Measurements from ENCODE around the gene VN1R5. TPM values are rescaled to one million over a fixed set of nuclear protein-coding genes. Genes with fewer than 3 reads are reported as not detected.

The VN1R5 gene
- total RNA-seq, 4 donors from 2014 or later: not detected

DNA sequence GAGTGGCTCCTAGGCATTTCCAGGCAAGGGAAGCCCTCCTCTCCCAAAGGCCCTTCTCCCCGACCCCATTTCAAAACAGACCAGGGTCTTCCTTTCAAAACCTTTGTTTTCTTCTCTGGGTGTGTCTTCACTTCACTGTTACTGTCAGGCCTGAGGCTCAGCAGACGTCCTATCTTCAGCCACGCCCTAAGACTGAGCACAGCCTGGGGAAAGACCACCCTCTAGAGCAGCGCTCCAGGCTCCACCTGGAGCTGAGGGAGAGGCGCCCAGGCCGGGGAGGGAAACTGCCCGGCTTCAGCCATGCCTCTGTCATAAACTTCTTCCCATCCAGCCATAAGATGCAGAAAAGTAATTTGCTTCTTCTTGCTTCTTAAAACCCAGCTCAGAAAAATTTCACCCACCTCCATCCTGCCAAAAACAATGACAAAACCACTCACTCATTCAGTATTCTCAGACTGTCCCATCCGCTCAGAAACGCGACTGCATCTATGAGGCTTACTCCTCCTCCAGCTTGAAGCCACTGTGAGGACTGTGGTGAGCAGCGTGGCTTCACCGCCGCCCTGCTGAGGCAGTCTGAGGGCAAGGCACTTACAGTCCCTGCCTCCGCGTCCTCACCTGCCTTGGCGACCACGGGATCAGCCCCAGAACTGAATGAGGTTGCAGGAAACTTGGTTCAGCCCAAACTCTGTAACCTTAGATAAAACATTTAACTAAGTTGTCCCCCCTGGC lies 36.1 kb downstream of the VN1R5 start:
- TF ChIP-seq EP300 (IDR thresholded peaks at IDR 0.05): no peak
- no peak for TF ChIP-seq POLR2A (IDR thresholded peaks at IDR 0.05)

DNA sequence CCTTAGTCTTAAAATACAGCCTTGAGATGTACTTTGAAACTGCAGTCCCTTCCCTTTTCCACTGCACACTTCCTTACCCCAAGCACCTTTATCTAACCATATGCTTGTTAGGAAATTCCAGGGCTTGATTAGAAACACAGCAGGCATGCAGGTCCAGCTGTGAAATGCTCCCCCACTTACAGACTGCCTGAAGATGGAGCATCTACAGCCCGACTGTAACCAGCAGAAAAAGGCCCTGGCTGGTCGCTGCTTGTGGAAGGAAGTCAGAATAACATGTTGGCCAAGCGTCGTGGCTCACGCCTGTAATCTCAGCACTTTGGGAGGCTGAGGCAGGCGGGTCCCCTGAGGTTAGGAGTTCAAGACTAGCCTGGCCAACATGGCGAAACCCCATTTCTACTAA lies 37.2 kb downstream of the VN1R5 start:
- no peak overlapping the region for H3K27ac ChIP-seq
- TF ChIP-seq, protein P1, sequence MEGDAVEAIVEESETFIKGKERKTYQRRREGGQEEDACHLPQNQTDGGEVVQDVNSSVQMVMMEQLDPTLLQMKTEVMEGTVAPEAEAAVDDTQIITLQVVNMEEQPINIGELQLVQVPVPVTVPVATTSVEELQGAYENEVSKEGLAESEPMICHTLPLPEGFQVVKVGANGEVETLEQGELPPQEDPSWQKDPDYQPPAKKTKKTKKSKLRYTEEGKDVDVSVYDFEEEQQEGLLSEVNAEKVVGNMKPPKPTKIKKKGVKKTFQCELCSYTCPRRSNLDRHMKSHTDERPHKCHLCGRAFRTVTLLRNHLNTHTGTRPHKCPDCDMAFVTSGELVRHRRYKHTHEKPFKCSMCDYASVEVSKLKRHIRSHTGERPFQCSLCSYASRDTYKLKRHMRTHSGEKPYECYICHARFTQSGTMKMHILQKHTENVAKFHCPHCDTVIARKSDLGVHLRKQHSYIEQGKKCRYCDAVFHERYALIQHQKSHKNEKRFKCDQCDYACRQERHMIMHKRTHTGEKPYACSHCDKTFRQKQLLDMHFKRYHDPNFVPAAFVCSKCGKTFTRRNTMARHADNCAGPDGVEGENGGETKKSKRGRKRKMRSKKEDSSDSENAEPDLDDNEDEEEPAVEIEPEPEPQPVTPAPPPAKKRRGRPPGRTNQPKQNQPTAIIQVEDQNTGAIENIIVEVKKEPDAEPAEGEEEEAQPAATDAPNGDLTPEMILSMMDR (IDR thresholded peaks at IDR 0.05): no peak
- no peak for TF ChIP-seq POLR2A (IDR thresholded peaks at IDR 0.05)
- no peak for TF ChIP-seq EP300 (IDR thresholded peaks at IDR 0.05)
- no peak for TF ChIP-seq POLR2AphosphoS5 (IDR thresholded peaks at IDR 0.05)
- peak in 1 of 2 donors; percentile 44 for DNase-seq (ENCODE audit: low spot score in 2 of 2)
- no peaks in the 10 kb centered on the region for H3K27me3 ChIP-seq
- H3K36me3 ChIP-seq: no peaks in the 10 kb centered on the region
- no peaks in the 10 kb centered on the region for H3K4me1 ChIP-seq
- no peak overlapping the region for H3K4me3 ChIP-seq
- H3K9me3 ChIP-seq: no peaks in the 10 kb centered on the region
- WGBS: 60% methylated on average over 7 of the region's 7 CpGs

More for the DNA sequence above, 36.1 kb downstream of the VN1R5 start:
- peak in 1 of 2 donors; percentile 61 for DNase-seq (ENCODE audit: low spot score in 2 of 2)
- Histone ChIP-seq H3K4me1 (no peaks in the 10 kb centered on the region), H3K36me3 (no peaks in the 10 kb centered on the region), H3K9me3 (no peaks in the 10 kb centered on the region), H3K27me3 (no peaks in the 10 kb centered on the region), H3K27ac (no peak overlapping the region), H3K4me3 (no peak overlapping the region)
- 60% methylated on average over 17 of the region's 17 CpGs for WGBS

DNA sequence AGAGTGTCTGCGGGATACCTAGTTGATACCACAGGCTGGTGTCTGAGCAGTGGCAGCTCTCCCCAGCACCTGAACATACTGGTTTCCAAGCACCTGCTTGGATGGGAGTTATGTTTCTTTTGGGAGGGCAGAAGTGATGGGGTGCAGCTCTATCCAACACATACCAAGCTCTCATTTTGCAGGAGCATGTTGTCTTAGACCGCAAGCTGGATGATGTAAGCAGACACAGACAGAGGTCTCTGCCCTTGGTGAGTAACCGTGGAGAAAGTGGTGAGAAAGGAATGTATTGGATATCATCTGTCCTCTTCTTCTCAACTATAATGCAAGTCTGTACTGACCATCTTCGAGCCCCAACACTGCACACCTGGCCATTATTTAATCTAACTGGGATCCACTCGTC lies 38.4 kb downstream of the VN1R5 start:
- H3K27me3 ChIP-seq: no peaks in the 10 kb centered on the region
- H3K36me3 ChIP-seq: peaks cover 1% of the 10 kb centered on the region
- H3K4me1 ChIP-seq: no peaks in the 10 kb centered on the region
- H3K4me3 ChIP-seq: no peak overlapping the region
- no peak for TF ChIP-seq EP300 (IDR thresholded peaks at IDR 0.05)
- no peak for TF ChIP-seq POLR2AphosphoS5 (IDR thresholded peaks at IDR 0.05)
- no peak for TF ChIP-seq POLR2A (IDR thresholded peaks at IDR 0.05)
- TF ChIP-seq, protein P1 (IDR thresholded peaks at IDR 0.05): no peak
- H3K27ac ChIP-seq: no peak overlapping the region
- 80% methylated on average over 5 of the region's 5 CpGs for WGBS
- no peaks in the 10 kb centered on the region for H3K9me3 ChIP-seq
- DNase-seq (ENCODE audit: low spot score in 2 of 2): no peak

DNA sequence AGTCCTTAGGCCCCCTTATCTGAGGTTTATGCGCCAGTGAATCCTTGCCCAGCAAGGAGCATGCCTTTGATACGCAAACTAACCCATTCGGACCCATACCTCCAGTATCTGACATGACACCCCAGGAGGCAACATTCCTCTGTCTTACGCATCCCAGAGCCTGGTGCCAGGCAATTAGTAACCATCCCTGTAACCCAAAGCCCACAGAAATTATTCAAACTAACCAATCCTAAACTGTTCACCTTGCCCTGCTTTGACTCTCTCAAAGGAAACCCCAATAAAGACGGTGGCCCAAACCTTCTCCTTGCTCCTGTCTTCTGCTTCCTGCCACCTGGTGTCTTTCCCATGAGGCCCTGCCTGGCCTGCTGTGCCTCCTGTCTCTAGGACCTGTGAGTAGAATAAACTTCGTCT lies 39.4 kb downstream of the VN1R5 start:
- 56% methylated on average over 6 of the region's 6 CpGs for WGBS
- no peak overlapping the region for H3K27ac ChIP-seq
- TF ChIP-seq POLR2AphosphoS5 (IDR thresholded peaks at IDR 0.05): no peak
- TF ChIP-seq, protein P1 (IDR thresholded peaks at IDR 0.05): no peak
- TF ChIP-seq POLR2A (IDR thresholded peaks at IDR 0.05): no peak
- TF ChIP-seq EP300 (IDR thresholded peaks at IDR 0.05): no peak

DNA sequence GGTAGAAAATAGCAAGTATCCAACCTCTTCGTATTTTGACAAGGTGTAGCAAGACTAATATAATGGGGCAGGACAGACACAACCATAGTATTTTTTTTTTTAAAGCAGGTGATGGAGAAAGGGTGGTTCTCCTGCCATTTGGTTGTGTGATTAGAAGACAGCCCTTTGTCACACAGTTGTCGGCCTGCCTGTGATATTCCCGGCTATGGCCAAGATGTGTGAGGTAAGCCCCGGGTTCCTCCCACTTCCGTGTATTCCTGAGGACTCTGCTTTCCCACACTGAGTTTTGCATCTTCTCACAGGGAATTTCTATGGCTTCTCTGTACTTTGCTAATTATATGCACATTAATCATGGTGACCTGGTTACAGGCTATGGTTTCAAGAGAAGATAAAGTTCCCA lies 39.9 kb downstream of the VN1R5 start:
- WGBS: 67% methylated on average over 5 of the region's 5 CpGs
- TF ChIP-seq POLR2A (IDR thresholded peaks at IDR 0.05) (no peak), EP300 (IDR thresholded peaks at IDR 0.05) (no peak), POLR2AphosphoS5 (IDR thresholded peaks at IDR 0.05) (no peak)
- TF ChIP-seq, protein P1 (IDR thresholded peaks at IDR 0.05): no peak
- Histone ChIP-seq H3K4me3 (no peak overlapping the region), H3K9me3 (no peaks in the 10 kb centered on the region), H3K27me3 (no peaks in the 10 kb centered on the region), H3K4me1 (no peaks in the 10 kb centered on the region), H3K36me3 (peaks cover 16% of the 10 kb centered on the region), H3K27ac (no peak overlapping the region)
- no peak for DNase-seq (ENCODE audit: low spot score in 2 of 2)

More for the DNA sequence above, 39.4 kb downstream of the VN1R5 start:
- Histone ChIP-seq H3K4me1 (no peaks in the 10 kb centered on the region), H3K4me3 (no peak overlapping the region), H3K9me3 (no peaks in the 10 kb centered on the region), H3K36me3 (peaks cover 11% of the 10 kb centered on the region), H3K27me3 (no peaks in the 10 kb centered on the region)
- no peak for DNase-seq (ENCODE audit: low spot score in 2 of 2)

Measured in suprapubic skin (tissue), 4 donors.